Keratinocyte (primary cell): ENCODE data around the gene PPP1R7.

ENCODE experiments used
- EZH2 ChIP-seq: IDR thresholded peaks from one replicate; pipeline ENCODE4 v1.6.1; 2012; ENCODE audit warnings: inconsistent platforms, mild to moderate bottlenecking, low read length, moderate library complexity
- TF ChIP-seq, protein P1 (sequence below), 3 experiments: IDR thresholded peaks in 1 of 3; conservative IDR thresholded peaks in 1 of 3; optimal IDR thresholded peaks in 1 of 3; 2 replicates in 2 of 3; 3 replicates in 1 of 3; pipeline versions ENCODE3 to v1.5.1; 2011; ENCODE audit warnings: low read length in 3 of 3, mild to moderate bottlenecking in 3 of 3, moderate library complexity in 2 of 3, control low read depth in 1 of 3, inconsistent platforms in 1 of 3; ENCODE audit not compliant: insufficient read depth in 2 of 3; ENCODE audit errors: extremely low read depth in 1 of 3

DNA sequence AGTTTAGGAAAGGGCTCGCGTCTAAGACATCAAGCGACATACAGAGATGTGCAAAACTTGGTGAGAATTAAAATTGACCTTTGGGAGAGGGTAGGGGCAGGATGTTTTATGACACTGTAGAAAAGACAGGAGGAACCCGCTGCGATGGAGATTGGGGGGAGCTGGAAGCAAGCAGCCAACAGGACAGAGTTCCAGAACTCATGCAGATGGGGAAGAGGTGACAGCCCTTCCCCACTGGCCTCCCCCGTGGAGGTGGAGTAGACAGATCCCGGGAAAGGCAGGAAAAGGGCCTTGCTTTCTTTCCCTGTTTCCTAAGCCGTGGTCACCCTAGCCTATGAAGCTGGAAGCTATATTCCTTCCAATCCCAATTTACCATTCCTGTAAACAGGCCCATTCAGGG is 77.3 kb downstream of the PPP1R7 start:
- TF ChIP-seq, protein P1, sequence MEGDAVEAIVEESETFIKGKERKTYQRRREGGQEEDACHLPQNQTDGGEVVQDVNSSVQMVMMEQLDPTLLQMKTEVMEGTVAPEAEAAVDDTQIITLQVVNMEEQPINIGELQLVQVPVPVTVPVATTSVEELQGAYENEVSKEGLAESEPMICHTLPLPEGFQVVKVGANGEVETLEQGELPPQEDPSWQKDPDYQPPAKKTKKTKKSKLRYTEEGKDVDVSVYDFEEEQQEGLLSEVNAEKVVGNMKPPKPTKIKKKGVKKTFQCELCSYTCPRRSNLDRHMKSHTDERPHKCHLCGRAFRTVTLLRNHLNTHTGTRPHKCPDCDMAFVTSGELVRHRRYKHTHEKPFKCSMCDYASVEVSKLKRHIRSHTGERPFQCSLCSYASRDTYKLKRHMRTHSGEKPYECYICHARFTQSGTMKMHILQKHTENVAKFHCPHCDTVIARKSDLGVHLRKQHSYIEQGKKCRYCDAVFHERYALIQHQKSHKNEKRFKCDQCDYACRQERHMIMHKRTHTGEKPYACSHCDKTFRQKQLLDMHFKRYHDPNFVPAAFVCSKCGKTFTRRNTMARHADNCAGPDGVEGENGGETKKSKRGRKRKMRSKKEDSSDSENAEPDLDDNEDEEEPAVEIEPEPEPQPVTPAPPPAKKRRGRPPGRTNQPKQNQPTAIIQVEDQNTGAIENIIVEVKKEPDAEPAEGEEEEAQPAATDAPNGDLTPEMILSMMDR (optimal IDR thresholded peaks at IDR 0.05 in 1 of 3, IDR thresholded peaks at IDR 0.05 in 1 of 3, conservative IDR thresholded peaks at IDR 0.05 in 1 of 3; ENCODE audit: extremely low read depth in 1 of 3, insufficient read depth in 2 of 3, low read length in 3 of 3), result no peak
- TF ChIP-seq EZH2, result no peak
